Small intestine (tissue), 16 donors: ENCODE measurements around the gene CCNY. TPM values are rescaled to one million over a fixed set of nuclear protein-coding genes. Genes with fewer than 3 reads are reported as not detected.

ENCODE experiments used
- DNase-seq, 2 donors: peaks; one replicate each; pipeline versions ENCODE4 v3.0.0 to v3.0.0-alpha.2; 2013
- FAIRE-seq: peaks from 2 replicates; lab custom pipeline; 2012; peaks lifted over from hg19 to GRCh38; lab: Jason Lieb, UNC
- H3K27ac ChIP-seq, 3 donors: one replicate each; pipeline ENCODE4 v1.5.1; 2013; ENCODE audit warnings: low read length in 2 of 3, mild to moderate bottlenecking in 2 of 3, control low read depth in 1 of 3, inconsistent platforms in 1 of 3, low read depth in 1 of 3, moderate library complexity in 1 of 3
- H3K27me3 ChIP-seq, 3 donors: one replicate each; pipeline ENCODE4 v1.6.1; 2013; ENCODE audit warnings: low read length in 3 of 3, inconsistent platforms in 1 of 3; ENCODE audit not compliant: control insufficient read depth in 3 of 3, insufficient read depth in 3 of 3
- H3K36me3 ChIP-seq, 3 donors: one replicate each; pipeline ENCODE4 v1.6.1; 2013; ENCODE audit warnings: low read length in 3 of 3, inconsistent platforms in 1 of 3, low read depth in 1 of 3, mild to moderate bottlenecking in 1 of 3, moderate library complexity in 1 of 3; ENCODE audit not compliant: control insufficient read depth in 3 of 3, insufficient read depth in 2 of 3
- H3K4me1 ChIP-seq, 3 donors: one replicate each; pipeline ENCODE4 v1.6.1; 2013; ENCODE audit warnings: low read length in 2 of 3, inconsistent platforms in 1 of 3, low read depth in 1 of 3, mild to moderate bottlenecking in 1 of 3, moderate library complexity in 1 of 3; ENCODE audit not compliant: control insufficient read depth in 3 of 3, insufficient read depth in 2 of 3
- H3K4me3 ChIP-seq, 3 donors: one replicate each; pipeline ENCODE4 v1.5.1; 2013; ENCODE audit warnings: low read length in 3 of 3, control low read depth in 1 of 3, inconsistent platforms in 1 of 3, low read depth in 1 of 3, mild to moderate bottlenecking in 1 of 3, moderate library complexity in 1 of 3
- H3K9me3 ChIP-seq, 2 donors: one replicate each; pipeline ENCODE4 v1.6.1; 2013; ENCODE audit warnings: low read depth in 1 of 2, low read length in 1 of 2; ENCODE audit not compliant: control insufficient read depth in 2 of 2, insufficient read depth in 1 of 2
- WGBS, 3 donors: extraction: QIAGEN DNeasy Blood & Tissue Kit; methylation state at CpG; one replicate each; pipeline ENCODE4 v1.1.7; 2013; 5-methylcytosine and 5-hydroxymethylcytosine counted together
- long read RNA-seq, 10 donors: transcript quantifications; one replicate each; lab custom pipeline, GENCODE V29; 2026
- polyA plus RNA-seq, 4 donors: library from polyadenylated mRNA; stranded (reverse) in 3 of 4; unstranded in 1 of 4; fragments of 200-250 nt in 3 of 4; fragments of 120-200 nt in 1 of 4; gene quantifications; one replicate each; pipeline versions ENCODE4 v1.2.1 to v1.2.3, GENCODE V29; 2013
- donor health status: healthy with polysubstance abuse.
- donor health status: control.
- donor health status: control.
- donor health status: Bipolar disorder and iron deficiency.
- donor health status: healthy.

Gene CCNY
- 10 to 100 TPM; 26.7 to 50.2 (median 32.3) TPM for polyA plus RNA-seq
- long read RNA-seq, donor 1, full-length matches to known transcripts = 34 of 34 reads
- long read RNA-seq, donor 1, partial matches to known transcripts = 0 of 34 reads
- long read RNA-seq, donor 1, other reads (novel, unspliced or antisense) = 0 of 34 reads
- long read RNA-seq, donor 2, partial matches to known transcripts = 14 of 18 reads
- long read RNA-seq, donor 2, other reads (novel, unspliced or antisense) = 0 of 18 reads
- long read RNA-seq, donor 3, transcript CCNY-203 (10 exons, 3,960 nt) = major isoform, 6 of 18 reads
- long read RNA-seq, donor 3, partial matches to known transcripts = 12 of 18 reads
- long read RNA-seq, donor 3, other reads (novel, unspliced or antisense) = 0 of 18 reads
- long read RNA-seq, donor 4 = 0 reads
- long read RNA-seq, donor 5, partial matches to known transcripts = 0 of 1 reads
- long read RNA-seq, donor 5, other reads (novel, unspliced or antisense) = 0 of 1 reads
- long read RNA-seq, donor 6, transcript CCNY-203 (10 exons, 3,960 nt) = major isoform, 9 of 9 reads
- long read RNA-seq, donor 6, partial matches to known transcripts = 0 of 9 reads
- long read RNA-seq, donor 6, other reads (novel, unspliced or antisense) = 0 of 9 reads
- long read RNA-seq, donor 7 = 0 reads
- long read RNA-seq, donor 8, partial matches to known transcripts = 0 of 2 reads
- long read RNA-seq, donor 8, other reads (novel, unspliced or antisense) = 0 of 2 reads
- long read RNA-seq, donor 9, partial matches to known transcripts = 0 of 1 reads
- long read RNA-seq, donor 9, other reads (novel, unspliced or antisense) = 0 of 1 reads
- long read RNA-seq, donor 10, transcript CCNY-203 (10 exons, 3,960 nt) = major isoform, 11 of 11 reads
- long read RNA-seq, donor 10, partial matches to known transcripts = 0 of 11 reads
- long read RNA-seq, donor 10, other reads (novel, unspliced or antisense) = 0 of 11 reads

DNA sequence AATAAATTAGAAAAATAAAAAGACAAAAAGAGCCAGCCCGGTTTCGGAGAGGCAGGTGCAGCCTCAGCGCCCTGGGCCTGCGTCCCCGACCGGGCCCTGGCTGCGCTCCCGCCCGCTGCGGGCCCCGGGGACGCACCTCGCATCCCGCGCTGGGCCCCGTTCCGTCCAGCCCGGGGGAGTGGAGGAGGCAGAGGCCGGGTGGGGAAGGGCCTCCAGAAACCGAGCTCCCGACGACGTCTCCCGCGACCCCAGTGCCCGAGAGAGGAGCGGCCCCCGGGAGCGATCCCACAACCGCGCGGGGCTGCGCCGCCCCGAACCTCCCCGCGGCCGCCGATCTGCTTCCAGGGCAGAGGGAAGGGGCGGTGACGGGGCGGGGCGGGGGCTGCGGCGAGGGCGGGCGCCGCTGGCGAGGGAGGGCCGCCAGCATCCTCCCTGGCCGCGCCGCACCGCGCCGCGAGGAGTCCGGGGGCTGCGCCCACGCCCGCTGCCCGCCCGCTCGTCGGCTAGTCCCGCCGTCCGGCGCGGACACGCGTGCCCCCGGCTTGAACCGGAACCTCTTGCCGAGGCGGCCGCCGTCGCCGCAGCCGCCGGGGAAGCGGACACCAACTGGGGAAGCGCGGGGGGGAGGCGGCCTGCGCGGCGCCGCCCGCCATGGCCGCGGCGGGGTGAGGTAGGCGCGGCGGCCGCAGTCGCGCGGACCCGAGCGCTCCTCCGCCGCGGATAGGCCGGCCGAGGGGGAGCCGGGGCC lies at the start of gene CCNY:
Gene CCNY, plus strand, starts transcription at position 426 of the 748 bp plus-strand sequence. CDS start 545 bp downstream, outside the sequence.
- 0 to 1% (median 0%) methylated on average over 24 to 109 of the region's 109 CpGs for WGBS, 3 donors
- FAIRE-seq (no peak), DNase-seq (peak; percentile 76 to 91)
- Histone ChIP-seq H3K4me3 (peak within 1 kb of the TSS; percentile 86 to 98 (median 89)), H3K27ac (peak within 1 kb of the TSS; percentile 41 to 88 (median 88)), H3K36me3 (peaks cover 0 to 5% (median 2%) of the 10 kb centered on the region in 3 donors), H3K27me3 (no peaks in the 10 kb centered on the region), H3K9me3 (no peaks in the 10 kb centered on the region), H3K4me1 (peaks cover 10 to 12% (median 10%) of the 10 kb centered on the region in 3 donors)

DNA sequence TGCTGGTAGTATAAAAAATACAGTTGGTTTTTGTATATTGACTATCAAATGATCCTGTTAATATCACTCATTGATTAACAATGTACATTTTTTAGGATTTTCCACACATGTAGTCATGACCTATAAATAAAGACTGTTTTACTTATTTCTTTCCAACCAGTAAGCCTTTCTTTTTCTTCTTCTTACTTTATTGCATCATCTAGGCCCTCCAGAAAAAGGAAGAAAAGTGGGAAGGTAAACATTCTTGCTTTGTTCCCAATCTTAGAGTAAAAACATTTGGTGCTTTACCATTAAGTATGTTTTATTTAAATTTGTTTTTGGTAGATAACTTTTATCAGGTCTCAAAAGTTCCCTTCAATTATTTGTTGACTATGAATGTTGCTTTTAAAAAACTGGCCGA lies 47.1 kb upstream of the CCNY start:
- 73 to 86% (median 76%) methylated on average over 1 of the region's 1 CpG for WGBS, 3 donors
- no peak for FAIRE-seq
- Histone ChIP-seq H3K9me3 (no peaks in the 10 kb centered on the region), H3K36me3 (no peaks in the 10 kb centered on the region), H3K4me1 (no peaks in the 10 kb centered on the region), H3K27ac (no peak overlapping the region), H3K4me3 (no peak overlapping the region), H3K27me3 (no peaks in the 10 kb centered on the region)
- DNase-seq = no peak

GRCh38 chr10:35294506-35294905 lies 41.8 kb upstream of the CCNY start:
- FAIRE-seq = no peak
- DNase-seq = no peak

DNA sequence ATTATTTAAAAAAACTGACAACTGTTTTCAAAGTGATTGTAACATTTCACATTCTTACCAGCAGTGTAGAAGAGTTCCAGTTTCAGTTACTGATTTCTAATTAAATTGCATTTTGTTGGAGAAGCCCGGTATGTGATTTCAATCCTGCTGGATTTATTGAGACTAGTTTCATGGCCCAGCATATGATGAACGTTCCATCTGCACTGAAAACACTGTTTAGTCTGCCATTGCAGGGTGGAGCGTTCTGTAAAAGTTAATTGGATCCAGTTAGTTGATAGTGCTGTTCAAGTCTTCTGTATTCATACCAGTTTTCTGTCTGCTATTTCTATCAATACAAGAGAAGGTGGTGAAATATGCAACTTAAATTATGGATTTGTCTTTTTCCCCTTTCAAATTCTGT lies 37.3 kb upstream of the CCNY start:
- no peak for DNase-seq
- H3K4me3 ChIP-seq = no peak overlapping the region
- no peak for FAIRE-seq
- H3K4me1 ChIP-seq = no peaks in the 10 kb centered on the region
- WGBS, 3 donors = 65 to 77% (median 73%) methylated on average over 3 of the region's 3 CpGs
- no peaks in the 10 kb centered on the region for H3K9me3 ChIP-seq
- H3K27me3 ChIP-seq = no peaks in the 10 kb centered on the region
- no peaks in the 10 kb centered on the region for H3K36me3 ChIP-seq
- H3K27ac ChIP-seq = no peak overlapping the region

More at GRCh38 chr10:35294506-35294905, 41.8 kb upstream of the CCNY start:
- no peaks in the 10 kb centered on the region for H3K27me3 ChIP-seq
- no peaks in the 10 kb centered on the region for H3K36me3 ChIP-seq
- H3K9me3 ChIP-seq = no peaks in the 10 kb centered on the region
- WGBS, 3 donors = 80 to 96% (median 93%) methylated on average over 1 of the region's 1 CpG
- no peaks in the 10 kb centered on the region for H3K4me1 ChIP-seq
- H3K27ac ChIP-seq = no peak overlapping the region
- H3K4me3 ChIP-seq = no peak overlapping the region

GRCh38 chr10:35300063-35300699 lies 36.1 kb upstream of the CCNY start:
- Histone ChIP-seq H3K4me1 (no peaks in the 10 kb centered on the region), H3K9me3 (no peaks in the 10 kb centered on the region), H3K36me3 (no peaks in the 10 kb centered on the region), H3K27me3 (no peaks in the 10 kb centered on the region), H3K4me3 (no peak overlapping the region), H3K27ac (no peak overlapping the region)
- 37 to 47% (median 41%) methylated on average over 11 of the region's 11 CpGs for WGBS, 3 donors
- DNase-seq (peak in 1 of 2 donors; percentile 8), FAIRE-seq (no peak)

DNA sequence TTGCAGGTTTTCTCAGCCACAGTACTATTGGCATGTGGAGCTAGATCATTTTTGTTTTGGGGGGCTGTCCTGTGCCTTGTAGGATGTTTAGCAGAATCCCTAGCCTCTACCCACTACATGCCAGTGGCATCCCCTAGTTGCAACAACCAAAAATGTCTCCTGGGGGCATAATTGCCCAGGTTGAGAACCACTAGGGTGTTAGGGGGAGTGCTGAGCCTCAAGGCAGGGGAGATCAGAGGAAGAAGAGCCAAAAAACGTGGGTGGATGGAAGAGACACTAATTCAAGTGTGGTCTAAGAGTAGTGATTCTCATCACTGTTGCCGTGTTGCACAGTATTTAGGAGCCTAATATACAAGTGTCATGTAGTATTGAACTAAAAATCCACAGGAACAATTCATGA lies 31.7 kb upstream of the CCNY start:
- Histone ChIP-seq H3K27ac (no peak overlapping the region), H3K9me3 (no peaks in the 10 kb centered on the region), H3K36me3 (no peaks in the 10 kb centered on the region), H3K27me3 (no peaks in the 10 kb centered on the region), H3K4me3 (no peak overlapping the region), H3K4me1 (peaks cover 0 to 10% (median 2%) of the 10 kb centered on the region in 3 donors)
- 41 to 59% (median 49%) methylated on average over 2 of the region's 2 CpGs for WGBS, 3 donors
- FAIRE-seq = no peak
- no peak for DNase-seq

DNA sequence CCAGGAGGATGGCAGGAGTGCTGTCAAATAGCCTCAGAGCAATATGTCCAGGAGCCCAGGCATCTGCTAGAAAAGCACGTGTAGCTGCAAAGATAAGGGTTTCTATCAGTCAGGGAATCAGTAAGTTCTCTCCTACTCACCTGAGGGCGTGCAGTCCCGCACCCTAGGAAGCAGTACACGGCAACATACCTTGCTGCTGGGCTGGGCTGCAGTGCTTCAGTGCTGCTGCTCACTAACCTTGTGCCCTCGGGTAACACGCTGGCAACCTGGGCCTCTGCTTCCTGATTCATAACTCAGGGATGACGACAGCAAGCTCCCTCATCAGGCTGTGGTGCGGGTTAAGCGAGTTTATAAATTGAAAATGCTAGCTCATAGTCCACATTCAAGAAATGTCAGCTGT lies 29.5 kb upstream of the CCNY start:
- WGBS, 3 donors = 16 to 46% (median 22%) methylated on average over 9 of the region's 9 CpGs

More for the DNA sequence above, 29.5 kb upstream of the CCNY start:
- no peaks in the 10 kb centered on the region for H3K27me3 ChIP-seq
- no peaks in the 10 kb centered on the region for H3K9me3 ChIP-seq
- DNase-seq (peak; percentile 91 to 95), FAIRE-seq (no peak)
- no peaks in the 10 kb centered on the region for H3K36me3 ChIP-seq
- H3K4me3 ChIP-seq = no peak overlapping the region
- H3K4me1 ChIP-seq = peaks cover 0 to 10% (median 2%) of the 10 kb centered on the region in 3 donors
- H3K27ac ChIP-seq = peak overlapping the region in 2 of 3 donors; percentile 14 to 64
